ENCODE measurements around the gene TLR5. TPM values are rescaled to one million over a fixed set of nuclear protein-coding genes. Genes with fewer than 3 reads are reported as not detected.
A peak's percentile ranks its signal among the peaks of the same experiment; 100 is the strongest.

TLR5 gene
- polyA plus RNA-seq, 1 donor (not counting 4 experiments of a cell fraction or from before 2014, with no cell fraction given), result 1.3 TPM

GRCh38 chr1:223126741-223127140, 16.3 kb downstream of the TLR5 start:
- dilution Hi-C loops (cut with MboI; ENCODE audit: extremely low pct_ligation_motif_present, low sequenced_read_pairs), result no loop called here
- H3K9me1 ChIP-seq (ENCODE audit: control insufficient read depth, extremely low read depth, insufficient read depth, low read length), result no peaks in the 10 kb centered on the region
- no peak for FAIRE-seq

GRCh38 chr1:223125766-223126165, 17.3 kb downstream of the TLR5 start:
- TF ChIP-seq EZH2 (IDR thresholded peaks at IDR 0.05; ENCODE audit: low read length), result no peak
- no peaks in the 10 kb centered on the region for H3K79me2 ChIP-seq (ENCODE audit: control insufficient read depth, insufficient read depth, low read length)
- no peaks in the 10 kb centered on the region for H3K27me3 ChIP-seq (ENCODE audit: control insufficient read depth, extremely low read depth, insufficient read depth, low read length)
- dilution Hi-C loops (cut with MboI; ENCODE audit: extremely low pct_ligation_motif_present, low sequenced_read_pairs), result no loop called here
- no peaks in the 10 kb centered on the region for H3K9me3 ChIP-seq (ENCODE audit: control insufficient read depth, low read depth, low read length)
- H3K9ac ChIP-seq (ENCODE audit: control insufficient read depth, extremely low read depth, insufficient read depth, low read length), result no peak overlapping the region
- H3K4me3 ChIP-seq (ENCODE audit: control insufficient read depth in 2 of 3, extremely low read depth in 1 of 3, insufficient read depth in 2 of 3, low read depth in 1 of 3, low read length in 3 of 3), result no peak overlapping the region
- H3K4me1 ChIP-seq (ENCODE audit: control insufficient read depth, extremely low read depth, insufficient read depth, low read length), result peaks cover 3% of the 10 kb centered on the region
- H3K4me2 ChIP-seq (ENCODE audit: control insufficient read depth, extremely low read depth, insufficient read depth, low read depth, low read length), result no peak overlapping the region
- H4K20me1 ChIP-seq (ENCODE audit: control insufficient read depth, extremely low read depth, insufficient read depth, low read length), result no peaks in the 10 kb centered on the region
- H3K27ac ChIP-seq (ENCODE audit: control insufficient read depth, insufficient read depth, low read length), result no peak overlapping the region
- no peaks in the 10 kb centered on the region for H3K9me1 ChIP-seq (ENCODE audit: control insufficient read depth, extremely low read depth, insufficient read depth, low read length)
- H3K36me3 ChIP-seq (ENCODE audit: control insufficient read depth in 2 of 2, extremely low read depth in 1 of 2, insufficient read depth in 2 of 2, low read length in 2 of 2), result no peaks in the 10 kb centered on the region
- no peak overlapping the region for H2AFZ ChIP-seq (ENCODE audit: control insufficient read depth, low read length)
- DNase-seq (ENCODE audit: low read depth, low spot score) (no peak), FAIRE-seq (no peak)

More at GRCh38 chr1:223126741-223127140, 16.3 kb downstream of the TLR5 start:
- H3K36me3 ChIP-seq (ENCODE audit: control insufficient read depth in 2 of 2, extremely low read depth in 1 of 2, insufficient read depth in 2 of 2, low read length in 2 of 2), result no peaks in the 10 kb centered on the region
- H3K27me3 ChIP-seq (ENCODE audit: control insufficient read depth, extremely low read depth, insufficient read depth, low read length), result no peaks in the 10 kb centered on the region
- H3K79me2 ChIP-seq (ENCODE audit: control insufficient read depth, insufficient read depth, low read length), result no peaks in the 10 kb centered on the region
- no peak for DNase-seq (ENCODE audit: low read depth, low spot score)
- no peaks in the 10 kb centered on the region for H4K20me1 ChIP-seq (ENCODE audit: control insufficient read depth, extremely low read depth, insufficient read depth, low read length)
- no peak overlapping the region for H3K9ac ChIP-seq (ENCODE audit: control insufficient read depth, extremely low read depth, insufficient read depth, low read length)
- no peak overlapping the region for H3K4me3 ChIP-seq (ENCODE audit: control insufficient read depth in 2 of 3, extremely low read depth in 1 of 3, insufficient read depth in 2 of 3, low read depth in 1 of 3, low read length in 3 of 3)
- H3K4me1 ChIP-seq (ENCODE audit: control insufficient read depth, extremely low read depth, insufficient read depth, low read length), result peaks cover 3% of the 10 kb centered on the region
- no peak overlapping the region for H3K4me2 ChIP-seq (ENCODE audit: control insufficient read depth, extremely low read depth, insufficient read depth, low read depth, low read length)
- TF ChIP-seq EZH2 (IDR thresholded peaks at IDR 0.05; ENCODE audit: low read length), result no peak
- TF ChIP-seq, protein P1, sequence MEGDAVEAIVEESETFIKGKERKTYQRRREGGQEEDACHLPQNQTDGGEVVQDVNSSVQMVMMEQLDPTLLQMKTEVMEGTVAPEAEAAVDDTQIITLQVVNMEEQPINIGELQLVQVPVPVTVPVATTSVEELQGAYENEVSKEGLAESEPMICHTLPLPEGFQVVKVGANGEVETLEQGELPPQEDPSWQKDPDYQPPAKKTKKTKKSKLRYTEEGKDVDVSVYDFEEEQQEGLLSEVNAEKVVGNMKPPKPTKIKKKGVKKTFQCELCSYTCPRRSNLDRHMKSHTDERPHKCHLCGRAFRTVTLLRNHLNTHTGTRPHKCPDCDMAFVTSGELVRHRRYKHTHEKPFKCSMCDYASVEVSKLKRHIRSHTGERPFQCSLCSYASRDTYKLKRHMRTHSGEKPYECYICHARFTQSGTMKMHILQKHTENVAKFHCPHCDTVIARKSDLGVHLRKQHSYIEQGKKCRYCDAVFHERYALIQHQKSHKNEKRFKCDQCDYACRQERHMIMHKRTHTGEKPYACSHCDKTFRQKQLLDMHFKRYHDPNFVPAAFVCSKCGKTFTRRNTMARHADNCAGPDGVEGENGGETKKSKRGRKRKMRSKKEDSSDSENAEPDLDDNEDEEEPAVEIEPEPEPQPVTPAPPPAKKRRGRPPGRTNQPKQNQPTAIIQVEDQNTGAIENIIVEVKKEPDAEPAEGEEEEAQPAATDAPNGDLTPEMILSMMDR (optimal IDR thresholded peaks at IDR 0.05 in 1 of 3, IDR thresholded peaks at IDR 0.05 in 1 of 3, conservative IDR thresholded peaks at IDR 0.05 in 1 of 3; ENCODE audit: extremely low read depth in 1 of 3, insufficient read depth in 2 of 3, low read length in 3 of 3), result no peak
- no peaks in the 10 kb centered on the region for H3K9me3 ChIP-seq (ENCODE audit: control insufficient read depth, low read depth, low read length)
- no peak overlapping the region for H3K27ac ChIP-seq (ENCODE audit: control insufficient read depth, insufficient read depth, low read length)
- H2AFZ ChIP-seq (ENCODE audit: control insufficient read depth, low read length), result no peak overlapping the region

DNA sequence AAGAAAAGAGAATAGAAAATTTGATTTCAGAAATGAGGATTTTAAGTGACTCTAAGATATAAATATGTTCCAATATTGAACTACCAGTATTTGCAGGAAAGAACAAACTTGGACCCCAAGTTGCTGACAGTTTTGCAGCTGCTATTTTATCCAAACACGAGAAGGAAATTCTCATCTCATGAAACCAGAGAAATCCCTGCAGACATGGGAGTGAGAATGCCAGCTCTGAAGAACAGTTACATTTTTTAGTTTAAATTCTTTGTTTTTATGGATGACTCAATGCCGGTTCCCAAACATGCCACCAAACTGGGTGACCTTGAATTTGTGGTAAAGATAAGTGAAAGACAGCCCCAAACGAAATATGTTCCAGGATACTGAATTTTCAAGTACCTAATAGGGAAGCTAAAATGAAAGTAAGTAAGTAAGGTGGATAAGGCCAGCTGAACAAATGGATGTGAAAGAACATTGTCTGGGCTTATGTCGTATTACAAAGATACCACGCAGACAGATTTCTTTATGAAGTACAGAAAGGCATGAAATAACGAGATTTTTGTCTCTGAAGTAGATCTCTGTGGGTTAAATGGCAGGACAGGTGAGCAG, 19.9 kb downstream of the TLR5 start:
- H3K27ac ChIP-seq (ENCODE audit: control insufficient read depth, insufficient read depth, low read length), result no peak overlapping the region
- no peaks in the 10 kb centered on the region for H3K36me3 ChIP-seq (ENCODE audit: control insufficient read depth in 2 of 2, extremely low read depth in 1 of 2, insufficient read depth in 2 of 2, low read length in 2 of 2)
- H2AFZ ChIP-seq (ENCODE audit: control insufficient read depth, low read length), result peak overlapping the region; percentile 62
- H4K20me1 ChIP-seq (ENCODE audit: control insufficient read depth, extremely low read depth, insufficient read depth, low read length), result no peaks in the 10 kb centered on the region
- no peaks in the 10 kb centered on the region for H3K27me3 ChIP-seq (ENCODE audit: control insufficient read depth, extremely low read depth, insufficient read depth, low read length)
- no peaks in the 10 kb centered on the region for H3K9me1 ChIP-seq (ENCODE audit: control insufficient read depth, extremely low read depth, insufficient read depth, low read length)
- H3K79me2 ChIP-seq (ENCODE audit: control insufficient read depth, insufficient read depth, low read length), result no peaks in the 10 kb centered on the region
- dilution Hi-C loops (cut with MboI; ENCODE audit: extremely low pct_ligation_motif_present, low sequenced_read_pairs), result no loop called here
- peak overlapping the region in 2 of 3 experiments; percentile 47 to 55 for H3K4me3 ChIP-seq (ENCODE audit: control insufficient read depth in 2 of 3, extremely low read depth in 1 of 3, insufficient read depth in 2 of 3, low read depth in 1 of 3, low read length in 3 of 3)
- TF ChIP-seq, protein P1 (optimal IDR thresholded peaks at IDR 0.05 in 1 of 3, IDR thresholded peaks at IDR 0.05 in 1 of 3, conservative IDR thresholded peaks at IDR 0.05 in 1 of 3; ENCODE audit: extremely low read depth in 1 of 3, insufficient read depth in 2 of 3, low read length in 3 of 3), result no peak
- TF ChIP-seq EZH2 (IDR thresholded peaks at IDR 0.05; ENCODE audit: low read length), result no peak
- H3K4me2 ChIP-seq (ENCODE audit: control insufficient read depth, extremely low read depth, insufficient read depth, low read depth, low read length), result peak overlapping the region; percentile 79
- DNase-seq (ENCODE audit: low read depth, low spot score) (no peak), FAIRE-seq (no peak)
- H3K4me1 ChIP-seq (ENCODE audit: control insufficient read depth, extremely low read depth, insufficient read depth, low read length), result peaks cover 3% of the 10 kb centered on the region
- no peak overlapping the region for H3K9ac ChIP-seq (ENCODE audit: control insufficient read depth, extremely low read depth, insufficient read depth, low read length)
- no peaks in the 10 kb centered on the region for H3K9me3 ChIP-seq (ENCODE audit: control insufficient read depth, low read depth, low read length)
